Loucy (cell line): ENCODE data around the gene SLC11A2.

Experiments used
- H2AFZ ChIP-seq: fragments of 200-600 bp; sonication (generic); 2 replicates; pipeline ENCODE4 v1.6.0; 2016; ENCODE audit warnings: antibody characterized with exemption, mild to moderate bottlenecking, low read length, moderate library complexity
- H3F3A ChIP-seq: fragments of 200-600 bp; 2 replicates; pipeline ENCODE4 v1.6.0; 2016; ENCODE audit warnings: antibody characterized with exemption, low read depth, mild to moderate bottlenecking
- H3K27me3 ChIP-seq: fragments of 200-600 bp; sonication (generic); 2 replicates; pipeline ENCODE4 v1.6.1; 2014; ENCODE audit warnings: low read length, mild to moderate bottlenecking; ENCODE audit not compliant: insufficient read depth, poor library complexity, severe bottlenecking
- H3K36me3 ChIP-seq: fragments of 200-600 bp; sonication (generic); 2 replicates; pipeline ENCODE4 v1.6.1; 2016; ENCODE audit warnings: low read length; ENCODE audit not compliant: insufficient read depth
- H3K4me1 ChIP-seq: fragments of 200-600 bp; sonication (generic); 2 replicates; pipeline ENCODE4 v1.5.1; 2014; ENCODE audit warnings: low read length, mild to moderate bottlenecking; ENCODE audit not compliant: insufficient read depth, poor library complexity, severe bottlenecking
- H3K4me2 ChIP-seq: fragments of 200-600 bp; sonication (generic); 2 replicates; pipeline ENCODE4 v1.6.0; 2014; ENCODE audit warnings: antibody characterized with exemption, low read length, low read depth, mild to moderate bottlenecking; ENCODE audit not compliant: poor library complexity, severe bottlenecking
- H3K4me3 ChIP-seq: fragments of 200-600 bp; sonication (generic); 2 replicates; pipeline ENCODE4 v1.5.1; 2014; ENCODE audit warnings: low read length, mild to moderate bottlenecking, mixed read lengths; ENCODE audit not compliant: poor library complexity, severe bottlenecking
- H3K79me2 ChIP-seq: fragments of 200-600 bp; sonication (generic); 2 replicates; pipeline ENCODE4 v1.6.1; 2014; ENCODE audit warnings: low read length; ENCODE audit not compliant: insufficient read depth
- H3K9ac ChIP-seq: fragments of 200-600 bp; sonication (generic); 2 replicates; pipeline ENCODE4 v1.6.0; 2014; ENCODE audit warnings: mild to moderate bottlenecking, low read depth, low read length, moderate library complexity; ENCODE audit not compliant: poor library complexity, severe bottlenecking
- H3K9me2 ChIP-seq: fragments of 200-600 bp; sonication (generic); replicated peaks from 2 replicates; pipeline ENCODE4 v1.6.1; 2016; ENCODE audit warnings: low read depth, low read length, mixed read lengths
- H3K9me3 ChIP-seq: fragments of 200-600 bp; sonication (generic); 2 replicates; pipeline ENCODE4 v1.6.1; 2014; ENCODE audit warnings: mild to moderate bottlenecking, antibody characterized with exemption, low read length, low read depth; ENCODE audit not compliant: insufficient read depth
- H4K20me1 ChIP-seq: fragments of 200-600 bp; sonication (generic); 2 replicates; pipeline ENCODE4 v1.6.0; 2014; ENCODE audit warnings: antibody characterized with exemption, low read length, mild to moderate bottlenecking; ENCODE audit not compliant: insufficient read depth, poor library complexity, severe bottlenecking
- CTCF ChIP-seq: fragments of 200-600 bp; sonication (generic); conservative IDR thresholded peaks from 2 replicates; pipeline ENCODE4 v1.5.1; 2014; ENCODE audit warnings: mild to moderate bottlenecking, antibody characterized with exemption, low read length
- EZH2phosphoT487 ChIP-seq: fragments of 200-600 bp; IDR thresholded peaks from 2 replicates; pipeline ENCODE4 v1.6.1; 2018; ENCODE audit warnings: antibody characterized with exemption, mild to moderate bottlenecking, moderate library complexity, borderline replicate concordance

Gene SLC11A2

GRCh38 chr12:51001799-51002198 lies 24.4 kb downstream of the SLC11A2 start:
- no peaks in the 10 kb centered on the region for H3F3A ChIP-seq

GRCh38 chr12:51000245-51000644 lies 25.9 kb downstream of the SLC11A2 start:
- no peak overlapping the region for H2AFZ ChIP-seq
- peaks cover 85% of the 10 kb centered on the region for H3K36me3 ChIP-seq
- no peaks in the 10 kb centered on the region for H3K9me3 ChIP-seq
- H3K9me2 ChIP-seq: no peaks in the 10 kb centered on the region
- H3K4me2 ChIP-seq: no peak overlapping the region
- no peaks in the 10 kb centered on the region for H3K79me2 ChIP-seq
- H3K4me3 ChIP-seq: no peak overlapping the region
- H3K4me1 ChIP-seq: no peaks in the 10 kb centered on the region
- no peaks in the 10 kb centered on the region for H4K20me1 ChIP-seq
- no peaks in the 10 kb centered on the region for H3F3A ChIP-seq
- no peaks in the 10 kb centered on the region for H3K27me3 ChIP-seq
- no peak overlapping the region for H3K9ac ChIP-seq
- no peak for TF ChIP-seq EZH2phosphoT487
- TF ChIP-seq CTCF: no peak

More at GRCh38 chr12:51001799-51002198, 24.4 kb downstream of the SLC11A2 start:
- H3K27me3 ChIP-seq: no peaks in the 10 kb centered on the region
- no peak overlapping the region for H3K9ac ChIP-seq
- no peak overlapping the region for H2AFZ ChIP-seq
- no peaks in the 10 kb centered on the region for H3K9me3 ChIP-seq
- no peaks in the 10 kb centered on the region for H4K20me1 ChIP-seq
- H3K36me3 ChIP-seq: peaks cover 83% of the 10 kb centered on the region
- H3K4me2 ChIP-seq: no peak overlapping the region
- TF ChIP-seq CTCF: no peak
- TF ChIP-seq EZH2phosphoT487: no peak
- H3K4me3 ChIP-seq: no peak overlapping the region
- no peaks in the 10 kb centered on the region for H3K4me1 ChIP-seq
- no peaks in the 10 kb centered on the region for H3K79me2 ChIP-seq
- no peaks in the 10 kb centered on the region for H3K9me2 ChIP-seq

GRCh38 chr12:50999093-50999492 lies 27.1 kb downstream of the SLC11A2 start:
- H3K36me3 ChIP-seq: peaks cover 85% of the 10 kb centered on the region
- H3K4me2 ChIP-seq: no peak overlapping the region
- no peaks in the 10 kb centered on the region for H3F3A ChIP-seq
- no peaks in the 10 kb centered on the region for H3K4me1 ChIP-seq
- no peak overlapping the region for H3K9ac ChIP-seq
- H3K4me3 ChIP-seq: no peak overlapping the region
- H3K79me2 ChIP-seq: no peaks in the 10 kb centered on the region
- no peak overlapping the region for H2AFZ ChIP-seq
- no peaks in the 10 kb centered on the region for H4K20me1 ChIP-seq
- TF ChIP-seq EZH2phosphoT487 (no peak), CTCF (no peak)
- no peaks in the 10 kb centered on the region for H3K9me3 ChIP-seq
- H3K27me3 ChIP-seq: no peaks in the 10 kb centered on the region
- no peaks in the 10 kb centered on the region for H3K9me2 ChIP-seq
